Ramos (cell line): ENCODE results near the gene PEX7.
"Not testable (repeated sequence)": the region's sequence is repeated elsewhere in the genome, so short reads cannot be mapped to it uniquely, and the experiment has no call there.

Experiments used
- in situ Hi-C: fragments of 300-500 bp; cut with MboI; formaldehyde crosslinking; loops from one replicate; pipeline ENCODE4 v1.14.3; 2022; ENCODE audit warnings: low sequenced_read_pairs; ENCODE audit not compliant: unreplicated experiment

PEX7 gene

DNA sequence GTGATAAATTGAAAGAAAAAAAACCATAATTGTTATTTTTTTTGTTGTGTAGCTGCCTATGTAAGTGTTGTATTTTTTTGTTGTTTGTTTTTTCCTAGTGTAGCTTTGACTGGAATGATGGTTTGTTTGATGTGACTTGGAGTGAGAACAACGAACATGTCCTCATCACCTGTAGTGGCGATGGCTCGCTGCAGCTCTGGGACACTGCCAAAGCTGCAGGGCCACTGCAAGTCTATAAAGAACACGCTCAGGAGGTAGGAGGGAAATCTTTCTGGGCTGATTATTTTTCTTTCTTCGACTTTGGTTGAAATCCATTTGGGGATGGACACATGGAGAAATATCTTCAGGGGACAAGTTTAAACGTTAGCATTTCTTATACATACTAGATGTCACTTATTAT lies 3.8 kb downstream of the PEX7 start:
- in situ Hi-C loops: no loop called here

- in situ Hi-C loops: no loop called here
Observed at GRCh38 chr6:136831873-136832562, 9.6 kb downstream of the PEX7 start.

DNA sequence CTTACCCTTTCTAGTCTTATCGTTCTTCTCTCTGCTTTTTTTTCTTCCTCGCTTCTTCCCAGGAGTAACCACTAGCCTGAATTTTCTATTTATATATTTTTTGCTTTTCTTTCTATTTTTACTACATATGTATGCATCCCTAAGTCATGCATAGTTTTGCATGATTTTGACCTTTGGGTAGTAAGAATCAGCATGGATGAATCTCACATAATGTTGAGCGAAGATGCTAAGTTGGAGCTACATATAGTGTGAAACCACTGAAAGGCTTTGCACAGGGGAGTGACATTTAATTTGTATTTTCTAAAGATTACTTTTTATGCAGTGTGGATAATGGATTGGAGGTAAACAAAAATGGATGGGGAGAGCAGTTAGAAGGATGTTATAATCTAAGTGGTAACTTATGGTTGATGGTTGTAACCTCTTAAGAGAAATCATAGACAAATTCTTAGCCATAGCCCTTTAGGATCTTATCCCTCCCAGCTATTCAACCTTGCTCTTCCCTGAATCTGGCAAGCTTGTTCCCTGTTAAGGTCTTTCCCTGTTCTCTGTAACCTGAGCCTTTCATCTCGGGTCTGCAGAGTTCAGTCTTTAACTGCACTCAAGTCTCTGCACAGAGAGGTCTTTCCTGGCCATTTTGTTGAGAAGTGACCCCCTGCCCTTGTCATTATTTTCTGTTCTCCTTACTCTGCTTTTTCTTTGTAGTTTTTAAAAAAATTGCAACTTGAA lies 18.0 kb downstream of the PEX7 start:
- in situ Hi-C loops: no loop called here

- in situ Hi-C loops: no loop called here
Observed at GRCh38 chr6:136843210-136843609, 20.8 kb downstream of the PEX7 start.

DNA sequence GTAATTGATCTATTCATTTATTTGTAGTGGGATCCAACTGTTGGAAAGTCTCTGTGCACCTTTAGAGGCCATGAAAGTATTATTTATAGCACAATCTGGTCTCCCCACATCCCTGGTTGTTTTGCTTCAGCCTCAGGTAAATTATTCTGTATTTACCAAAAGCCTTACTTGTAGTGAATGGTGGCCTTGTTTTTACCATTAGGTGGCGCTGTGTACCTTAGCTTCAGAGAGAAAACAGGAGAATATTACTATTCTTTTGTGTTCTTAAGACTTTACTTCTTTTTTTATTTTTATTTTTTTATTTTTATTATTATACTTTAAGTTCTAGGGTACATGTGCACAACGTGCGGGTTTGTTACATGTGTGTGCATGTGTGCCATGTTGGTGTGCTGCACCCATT lies 23.7 kb downstream of the PEX7 start:
- in situ Hi-C loops: no loop called here

- in situ Hi-C loops: not testable (repeated sequence)
Observed at GRCh38 chr6:136846477-136846876, 24.1 kb downstream of the PEX7 start.

DNA sequence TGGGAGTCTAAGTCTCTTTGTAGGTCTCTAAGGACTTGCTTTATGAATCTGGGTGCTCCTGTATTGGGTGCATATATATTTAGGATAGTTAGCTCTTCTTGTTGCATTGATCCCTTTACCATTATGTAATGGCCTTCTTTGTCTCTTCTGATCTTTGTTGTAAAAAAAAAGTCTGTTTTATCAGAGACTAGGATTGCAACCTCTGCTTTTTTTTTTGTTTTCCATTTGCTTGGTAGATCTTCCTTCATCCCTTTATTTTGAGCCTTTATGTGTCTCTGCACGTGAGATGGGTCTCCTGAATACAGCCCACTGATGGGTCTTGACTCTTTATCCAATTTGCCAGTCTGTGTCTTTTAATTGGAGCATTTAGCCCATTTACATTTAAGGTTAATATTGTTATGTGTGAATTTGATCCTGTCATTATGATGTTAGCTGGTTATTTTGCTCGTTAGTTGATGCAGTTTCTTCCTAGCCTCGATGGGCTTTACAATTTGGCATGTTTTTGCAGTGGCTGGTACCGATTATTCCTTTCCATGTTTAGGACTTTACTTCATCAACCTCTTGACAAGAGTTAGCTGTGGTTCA lies 27.7 kb downstream of the PEX7 start:
- in situ Hi-C loops: not testable (repeated sequence)

GRCh38 chr6:136859430-136859829 lies 37.0 kb downstream of the PEX7 start:
- in situ Hi-C loops: no loop called here

DNA sequence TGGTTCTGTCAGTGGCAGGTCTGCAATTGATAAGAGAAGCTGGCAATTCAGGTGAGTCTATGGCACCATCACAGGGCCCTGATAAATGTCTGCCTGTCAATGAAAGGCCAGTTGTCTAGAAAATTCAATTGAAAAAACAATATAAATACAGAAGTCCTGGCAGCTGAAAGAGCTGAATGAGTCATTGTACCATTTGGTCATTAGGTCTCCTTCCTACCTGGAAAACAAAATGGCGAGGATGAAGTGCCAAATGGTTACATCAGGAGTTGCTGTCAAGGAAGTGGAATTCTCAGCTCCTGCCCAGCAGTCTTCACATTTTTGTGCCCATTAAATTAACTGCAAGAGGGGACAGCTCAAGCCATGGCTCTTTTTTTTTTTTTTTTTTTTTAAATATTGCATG lies 37.7 kb downstream of the PEX7 start:
- in situ Hi-C loops: no loop called here

DNA sequence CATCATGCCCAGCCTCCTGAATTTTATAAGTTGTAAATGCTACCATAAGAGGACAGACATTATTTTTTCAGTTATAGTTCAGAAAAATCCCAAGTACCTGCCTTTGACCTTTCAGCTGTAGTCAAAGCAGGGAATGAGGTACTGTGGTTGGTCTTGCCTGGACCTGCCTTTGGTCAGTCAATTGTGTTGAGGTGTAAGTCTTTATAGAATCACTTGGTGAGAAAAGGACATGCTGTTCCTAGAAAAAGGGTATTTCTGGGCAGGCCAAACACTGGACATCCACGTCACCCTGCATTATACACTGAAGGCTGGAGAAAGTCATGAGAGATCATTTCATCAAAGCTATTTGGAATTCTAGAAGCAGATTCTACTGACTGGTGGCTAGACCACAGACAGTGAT lies 40.3 kb downstream of the PEX7 start:
- in situ Hi-C loops: no loop called here

- in situ Hi-C loops: no loop called here
Observed at GRCh38 chr6:136863752-136864151, 41.4 kb downstream of the PEX7 start.

GRCh38 chr6:136864676-136865075 lies 42.3 kb downstream of the PEX7 start:
- in situ Hi-C loops: no loop called here

GRCh38 chr6:136866872-136867416 lies 44.6 kb downstream of the PEX7 start:
- in situ Hi-C loops: no loop called here

- in situ Hi-C loops: no loop called here
Observed at GRCh38 chr6:136869451-136869850, 47.1 kb downstream of the PEX7 start.

DNA sequence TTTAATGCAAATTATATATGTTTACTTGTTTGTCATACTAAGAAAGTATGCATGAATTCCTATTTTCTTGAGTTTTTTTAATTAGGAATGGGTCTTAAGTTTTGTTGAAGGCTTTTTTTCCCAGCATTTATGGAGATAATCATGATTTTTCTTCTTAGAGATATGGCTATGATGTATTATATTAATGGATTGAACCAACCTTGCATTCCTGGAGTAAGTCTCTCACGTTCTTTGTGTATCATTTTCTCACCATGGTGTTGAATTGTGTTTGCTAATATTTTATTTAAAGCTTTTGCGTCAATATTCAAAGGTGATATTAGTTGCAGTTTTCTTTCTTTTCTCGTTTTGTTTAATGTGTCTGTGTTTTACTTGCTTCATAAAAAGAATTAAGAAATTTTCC lies 51.4 kb downstream of the PEX7 start:
- in situ Hi-C loops: no loop called here

DNA sequence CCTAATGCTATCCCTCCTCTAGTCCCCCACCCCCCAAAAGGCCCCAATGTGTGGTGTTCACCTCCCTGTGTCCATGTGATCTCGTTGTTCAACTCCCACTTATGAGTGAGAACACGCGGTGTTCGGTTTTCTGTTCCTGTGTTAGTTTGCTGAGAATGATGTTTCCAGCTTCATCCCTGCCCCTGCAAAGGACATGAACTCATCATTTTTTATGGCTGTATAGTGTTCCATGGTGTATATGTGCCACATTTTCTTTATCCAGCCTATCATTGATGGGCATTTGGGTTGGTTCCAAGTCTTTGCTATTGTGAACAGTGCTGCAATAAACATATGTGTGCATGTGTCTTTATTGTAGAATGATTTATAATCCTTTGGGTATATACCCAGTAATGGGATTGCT lies 54.1 kb downstream of the PEX7 start:
- in situ Hi-C loops: not testable (repeated sequence)

DNA sequence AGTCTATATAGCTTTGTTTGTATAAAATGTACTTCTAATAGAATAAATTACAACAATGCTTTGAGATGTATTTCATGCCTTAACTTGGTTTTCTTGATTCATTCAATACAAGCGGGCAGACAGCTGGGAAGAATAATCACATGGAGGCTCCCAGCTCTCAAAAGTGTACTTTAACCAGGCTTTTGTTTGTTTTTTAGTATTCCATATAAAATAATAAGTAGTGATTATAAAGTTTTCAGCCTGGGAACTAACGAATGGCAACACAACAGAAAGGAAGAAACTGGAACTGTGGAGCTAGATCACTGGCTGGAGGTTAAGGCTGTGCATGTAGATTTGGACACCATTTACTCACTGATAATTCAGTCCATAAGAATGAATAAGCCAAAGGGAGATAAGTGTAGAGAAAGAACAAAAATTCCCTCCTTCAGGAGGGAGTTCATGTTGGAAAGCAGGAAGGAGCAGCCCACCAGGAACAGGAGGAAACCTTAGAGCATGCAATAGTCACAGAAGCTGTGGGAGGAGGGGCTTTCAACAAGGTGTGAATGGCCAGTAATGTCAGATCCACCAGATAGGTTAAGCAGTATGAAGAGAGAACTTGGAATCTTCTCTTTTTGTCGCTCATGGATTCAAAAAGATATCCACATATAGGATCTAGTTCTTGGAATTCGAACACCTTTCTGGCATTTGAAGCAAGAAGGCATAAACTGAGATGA lies 58.5 kb downstream of the PEX7 start:
- in situ Hi-C loops: no loop called here

DNA sequence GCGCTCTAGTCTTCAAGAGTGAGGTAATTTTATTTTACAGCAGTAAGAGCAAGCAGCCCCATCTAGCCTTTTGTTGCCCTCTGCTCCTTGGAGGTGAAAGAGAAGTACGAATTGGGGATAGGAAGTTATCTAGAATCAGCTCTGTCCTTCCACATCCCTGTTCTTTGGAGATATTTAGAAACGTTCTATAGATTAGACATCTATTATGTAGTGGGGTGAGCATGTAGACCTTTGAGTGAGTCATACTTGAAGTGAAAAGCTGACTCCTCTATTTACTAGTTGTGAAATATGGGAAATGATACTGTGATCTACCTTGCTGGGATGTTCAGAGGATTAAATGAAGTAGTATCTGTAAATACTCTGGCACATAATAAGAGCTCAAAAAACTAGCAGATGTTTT lies 63.7 kb downstream of the PEX7 start:
- in situ Hi-C loops: no loop called here

- in situ Hi-C loops: no loop called here
Observed at GRCh38 chr6:136887953-136888352, 65.6 kb downstream of the PEX7 start.

DNA sequence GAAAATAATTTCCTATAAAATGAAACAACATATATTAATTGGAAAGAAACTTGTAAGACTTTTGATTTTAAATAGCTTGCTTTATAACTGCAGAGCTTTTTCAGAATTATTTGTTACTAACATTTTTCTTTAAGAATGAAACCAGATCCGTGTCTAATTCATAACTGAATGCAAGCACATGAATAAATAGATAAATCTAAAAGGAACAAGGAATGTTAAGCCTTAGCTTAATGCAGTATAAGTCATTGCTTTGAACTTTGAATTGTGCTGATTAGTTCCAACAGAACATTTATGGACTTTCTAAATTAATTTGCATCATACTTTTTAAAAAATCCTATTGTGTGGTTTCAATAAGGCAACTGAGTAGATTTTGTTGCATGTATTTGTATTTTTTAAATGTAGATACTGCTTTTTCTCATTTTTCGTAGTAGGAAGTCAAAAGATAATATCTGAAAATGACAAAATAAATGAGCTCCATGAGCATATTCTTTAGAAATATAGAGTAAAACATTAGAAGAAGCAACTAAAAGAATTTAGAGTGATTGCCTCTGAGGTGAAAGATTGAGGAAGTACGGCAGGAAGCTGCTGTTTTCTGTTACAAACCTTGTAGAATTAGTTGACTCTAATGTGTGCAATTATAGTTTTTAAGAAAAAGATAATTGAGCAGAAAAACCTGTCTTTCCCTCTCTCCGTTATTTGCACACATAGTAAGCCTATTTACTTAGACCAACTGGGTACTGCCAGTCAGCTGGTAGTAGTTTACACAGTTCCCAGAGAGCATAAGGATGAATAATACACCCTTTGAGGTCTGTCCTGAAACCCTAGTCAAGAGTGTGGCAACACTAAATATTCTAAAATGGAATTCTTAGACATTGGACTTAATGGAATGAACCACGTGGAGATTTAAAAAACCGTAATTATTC lies 67.1 kb downstream of the PEX7 start:
- in situ Hi-C loops: no loop called here
